Activated CD4-positive, alpha-beta T cell treated with anti-CD3 and anti-CD28 coated beads, Interleukin-2, amount 50 U/mL, for 1 hour (primary cell): Measurements from ENCODE around the gene CFAP53.

Experiments
- DNase-seq: peaks from one replicate; pipeline ENCODE4 v3.0.0-alpha.2; 2020

The CFAP53 gene

DNA sequence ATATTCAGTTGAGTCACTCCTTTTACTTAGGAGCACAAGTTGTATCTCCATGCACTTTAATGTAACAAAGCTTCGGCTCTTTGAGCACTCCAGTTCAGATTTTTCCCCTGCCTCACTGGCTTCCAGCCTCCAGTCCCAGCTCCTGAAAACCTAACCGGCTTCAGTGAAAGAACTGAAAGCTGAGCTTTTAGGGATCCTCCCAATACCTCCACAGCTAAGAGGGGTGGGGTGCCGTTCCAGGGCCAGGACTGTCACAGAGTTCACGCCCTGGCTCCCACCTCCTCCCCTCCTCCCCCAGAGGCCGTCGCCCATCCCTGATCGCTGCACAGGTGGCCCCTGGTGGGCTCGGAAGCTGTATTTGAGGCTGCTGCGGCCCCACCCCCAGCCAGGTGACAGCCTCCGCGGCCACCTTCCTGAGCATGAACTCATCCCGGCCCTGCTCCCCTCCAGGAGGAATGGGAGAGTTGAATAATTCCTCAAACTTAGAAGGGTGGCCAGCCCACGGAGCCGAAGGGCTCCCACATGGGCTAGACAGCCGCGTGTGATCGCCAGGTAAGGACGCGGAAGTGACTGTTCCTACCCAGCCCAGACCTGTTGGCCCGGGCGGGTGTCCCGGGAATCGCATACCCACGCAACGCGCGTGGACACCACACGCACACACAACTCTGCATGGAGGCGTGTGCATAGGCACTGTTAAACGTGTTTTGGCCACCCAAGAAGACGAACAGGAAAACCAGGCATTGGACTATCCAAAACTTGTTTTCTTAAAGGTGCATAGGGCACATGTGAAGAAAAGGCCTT lies 73.1 kb downstream of the CFAP53 start:
- no peak for DNase-seq

DNA sequence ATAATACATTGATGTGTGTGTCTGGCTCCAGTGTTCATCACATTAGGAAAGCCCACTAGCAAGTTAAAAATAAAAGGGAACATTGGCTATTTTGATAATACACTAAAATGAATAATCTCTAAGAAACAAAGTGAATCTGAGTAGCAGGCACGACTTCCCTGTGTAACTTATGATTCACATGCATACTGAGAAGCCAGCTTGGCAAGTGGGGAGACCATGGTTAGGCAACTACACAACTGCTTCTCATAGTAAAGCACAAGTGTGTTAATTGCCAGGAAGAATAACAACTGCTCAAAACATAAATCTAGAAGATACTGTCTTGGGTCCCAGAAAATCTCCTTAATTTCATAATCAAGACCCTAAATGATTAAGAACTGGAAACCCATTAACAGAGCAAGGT lies 75.4 kb downstream of the CFAP53 start:
- DNase-seq: no peak

DNA sequence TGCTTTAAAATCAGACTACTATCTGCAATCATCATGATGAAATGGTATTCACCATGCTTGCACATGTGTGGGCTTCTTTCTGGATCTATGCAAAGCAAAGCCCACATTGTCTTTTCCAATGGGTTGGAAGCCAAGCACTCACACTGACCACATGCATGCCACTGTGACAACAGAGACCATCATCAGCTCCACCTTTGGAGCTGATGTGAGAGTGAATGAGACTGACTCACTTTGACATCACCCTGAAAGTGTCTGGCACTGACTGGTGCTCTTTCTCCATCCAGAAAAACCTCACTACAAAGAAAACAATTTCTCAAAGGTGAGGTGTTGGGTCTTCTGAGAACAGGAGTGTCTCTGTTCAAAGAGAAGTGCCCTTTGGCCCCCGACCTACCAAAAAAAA lies 76.1 kb downstream of the CFAP53 start:
- no peak for DNase-seq

DNA sequence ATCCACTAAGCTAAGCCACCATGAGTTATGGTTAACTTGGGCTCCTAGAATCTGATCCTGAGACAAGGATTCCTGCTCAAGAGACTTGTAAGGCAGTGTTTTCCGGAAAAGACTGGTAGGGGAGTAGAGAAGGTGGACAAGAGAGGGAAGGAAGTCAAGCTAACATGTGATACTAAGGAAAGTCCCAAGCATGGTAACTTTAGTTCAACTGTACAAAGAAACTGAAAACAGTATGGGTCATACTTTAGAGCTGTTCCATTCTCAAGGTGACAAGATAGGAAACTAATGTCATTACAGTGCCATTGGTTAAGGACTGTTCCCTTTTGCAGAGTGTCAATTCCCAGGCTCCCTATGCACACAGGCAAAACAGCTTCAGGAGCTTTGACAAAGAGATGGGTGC lies 77.1 kb downstream of the CFAP53 start:
- no peak for DNase-seq

DNA sequence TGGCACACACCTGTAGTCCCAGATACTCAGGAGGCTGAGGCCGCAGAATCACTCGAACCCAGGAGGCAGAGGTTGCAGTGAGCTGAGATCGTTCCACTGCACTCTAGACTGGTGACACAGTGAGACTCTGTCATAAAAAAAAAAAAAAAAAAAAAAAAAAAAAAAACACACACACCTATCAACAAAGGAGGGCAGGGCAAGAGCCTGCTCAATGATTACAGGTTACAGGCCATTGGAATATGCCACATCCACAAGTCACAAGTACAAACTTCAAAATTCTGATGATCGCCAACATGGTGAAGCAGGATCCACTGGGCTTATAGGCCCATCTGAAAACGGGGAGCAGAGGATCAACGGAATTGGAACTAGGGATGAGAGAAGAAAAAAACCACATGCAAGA lies 77.6 kb downstream of the CFAP53 start:
- DNase-seq: no peak

DNA sequence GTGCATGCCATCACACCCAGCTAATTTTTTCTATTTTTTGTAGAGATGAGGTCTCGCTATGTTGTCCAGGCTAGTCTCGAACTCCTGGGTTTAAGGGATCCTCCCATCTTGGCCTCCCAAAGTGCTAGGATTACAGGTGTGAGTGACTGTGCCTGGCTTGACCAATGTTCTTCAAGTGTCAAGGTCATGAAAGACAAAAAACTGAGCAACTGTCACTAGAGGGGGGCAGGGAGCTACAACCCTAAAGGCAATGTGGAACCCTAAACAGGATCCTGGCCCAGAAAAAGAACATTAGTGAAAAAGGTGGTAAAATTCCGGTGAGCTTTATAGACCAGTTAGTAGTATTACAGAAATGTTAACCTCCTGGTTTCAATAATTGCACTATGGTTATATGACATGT lies 78.6 kb downstream of the CFAP53 start:
- DNase-seq: no peak

DNA sequence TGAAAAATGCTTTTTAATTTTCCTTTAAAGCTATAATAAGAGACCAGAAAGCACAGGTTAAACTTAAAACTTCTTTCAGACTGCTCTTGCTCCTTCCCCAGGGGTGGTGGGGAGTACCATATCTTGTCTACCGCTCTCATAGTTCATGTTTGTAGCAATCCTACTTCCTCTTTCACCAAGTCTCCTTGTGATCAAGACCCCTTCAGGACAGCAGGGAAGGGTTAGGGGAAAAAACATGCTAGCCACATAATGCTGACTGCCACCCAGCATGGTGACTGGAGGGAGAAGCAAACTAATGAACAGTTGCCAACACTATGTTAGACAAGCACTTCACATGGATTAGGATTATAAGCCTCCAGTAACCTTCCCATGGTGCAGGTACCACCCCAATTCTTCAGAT lies 79.9 kb downstream of the CFAP53 start:
- no peak for DNase-seq

DNA sequence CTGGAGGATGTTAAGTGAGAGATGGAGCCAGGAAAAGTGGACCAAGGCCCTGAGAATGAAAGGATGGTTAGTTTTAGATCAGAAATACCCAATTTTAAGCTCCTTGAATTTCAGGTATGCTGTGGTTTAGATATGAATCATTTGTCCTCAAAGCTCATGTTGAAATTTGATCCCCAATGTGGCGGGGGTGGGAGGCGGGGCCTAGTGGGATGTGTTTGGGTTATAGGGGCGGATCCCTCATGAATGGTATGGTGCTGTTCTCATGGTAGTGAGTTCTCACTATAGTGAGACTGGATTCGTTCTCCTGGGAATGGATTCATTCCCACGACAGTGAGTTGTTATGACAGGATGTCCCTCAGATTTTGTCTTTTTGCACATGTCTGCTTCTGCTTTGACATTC lies 82.7 kb downstream of the CFAP53 start:
- no peak for DNase-seq

DNA sequence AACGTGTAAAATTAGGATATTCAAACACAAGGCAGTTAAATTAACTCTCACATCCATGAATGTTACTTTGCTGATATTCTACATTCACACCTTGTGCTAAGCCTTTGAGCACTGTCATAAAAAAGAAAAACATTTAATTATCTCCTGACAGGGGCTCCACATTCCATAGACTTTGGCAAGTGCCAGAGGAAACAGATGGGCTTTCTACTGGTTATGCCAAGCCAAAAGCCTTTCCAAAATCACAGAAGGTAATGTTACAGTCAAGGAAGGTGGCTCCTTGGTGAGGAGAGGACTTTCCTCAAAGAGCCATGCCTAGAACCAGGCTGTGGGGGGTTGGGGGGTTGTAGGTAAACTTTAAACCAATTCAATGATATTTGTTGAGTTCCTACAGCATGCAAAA lies 83.8 kb downstream of the CFAP53 start:
- no peak for DNase-seq

DNA sequence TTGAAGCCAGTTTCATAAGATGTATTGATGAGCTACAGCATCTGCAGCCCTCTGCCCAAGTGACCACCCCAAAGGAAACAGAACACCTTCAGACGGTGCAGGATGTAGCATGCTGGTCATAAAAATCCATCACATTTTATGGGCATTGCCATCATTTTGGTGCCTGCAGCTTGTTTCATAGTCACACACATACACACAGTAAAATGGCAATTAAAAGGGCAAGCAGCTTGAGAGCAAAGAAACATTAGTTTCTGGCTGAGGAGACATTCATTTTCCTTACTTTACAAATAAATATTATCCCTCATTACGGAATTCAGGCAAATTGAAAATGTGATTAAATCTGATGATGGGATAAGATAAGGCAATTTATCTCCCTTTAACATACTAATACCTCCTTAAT lies 84.7 kb downstream of the CFAP53 start:
- DNase-seq: no peak

DNA sequence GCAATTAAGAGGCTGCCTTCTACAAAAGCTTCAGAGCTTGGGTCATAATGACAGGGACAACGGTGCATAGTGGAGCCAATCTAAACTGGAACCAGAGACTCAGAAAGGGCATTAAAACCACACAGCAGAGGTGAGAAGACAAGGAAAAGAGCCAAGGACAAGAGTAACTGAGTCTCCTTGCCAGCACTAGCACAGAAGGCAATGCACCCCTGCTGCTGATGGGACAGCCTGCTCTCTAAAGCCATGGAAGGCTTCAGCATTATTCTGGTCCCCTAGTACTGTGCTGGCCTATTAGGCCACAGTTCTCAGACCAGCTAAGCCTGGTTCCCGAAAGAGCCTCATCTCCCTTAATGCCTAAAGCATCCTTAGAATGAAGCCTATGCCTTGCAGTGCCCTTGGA lies 86.8 kb downstream of the CFAP53 start:
- no peak for DNase-seq

DNA sequence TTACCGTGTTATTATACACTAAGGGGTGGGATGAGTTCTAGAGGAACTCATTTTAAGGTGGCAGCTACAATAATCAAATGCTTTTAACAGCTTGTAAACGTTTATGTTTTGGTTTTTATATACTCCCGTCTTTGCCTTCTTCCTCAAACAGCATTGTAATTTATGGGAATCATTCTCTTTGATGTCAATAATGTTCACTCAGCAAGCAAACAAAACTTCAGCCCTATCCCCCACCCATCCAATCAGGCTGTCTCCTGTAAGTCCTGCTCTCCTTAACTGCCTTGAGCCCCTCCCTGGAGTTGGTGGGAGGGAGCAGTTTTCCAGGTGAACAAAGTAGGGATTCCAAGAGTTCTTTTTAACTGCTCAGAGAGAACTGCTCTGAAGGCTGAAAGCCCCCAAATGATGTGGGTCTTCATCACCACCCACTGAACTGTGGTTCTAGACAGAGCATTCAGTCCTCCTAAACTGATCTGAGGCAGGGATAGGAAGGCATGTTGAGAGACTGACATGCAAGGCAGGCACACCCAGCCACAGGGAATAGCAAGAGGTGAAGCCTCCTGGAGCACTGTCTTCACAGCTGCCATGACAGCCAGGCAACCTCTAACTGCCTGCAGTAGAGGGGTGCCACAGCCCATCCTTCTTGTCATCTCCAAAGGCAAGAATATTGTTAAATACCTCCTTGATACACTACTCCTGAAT lies 88.9 kb downstream of the CFAP53 start:
- DNase-seq: no peak
